ENCODE data around the gene POLD4.

- no peak for TF ChIP-seq SUZ12 (IDR thresholded peaks at IDR 0.05)
- no peak for TF ChIP-seq FOXM1 (IDR thresholded peaks at IDR 0.05; ENCODE audit: borderline replicate concordance)
- no peak for TF ChIP-seq FOXK2 (IDR thresholded peaks at IDR 0.05)
- no peak for TF ChIP-seq SP1 (IDR thresholded peaks at IDR 0.05)
These were observed 28.1 kb upstream of the POLD4 start for GRCh38 chr11:67381244-67381972.

All from HEK293T (cell line).